K562 (cell line): Measurements from ENCODE around the gene RPL38. TPM values are rescaled to one million over a fixed set of nuclear protein-coding genes. Genes with fewer than 3 reads are reported as not detected.

Experiments used
- ATAC-seq: fragments of 200-7000 bp; cut with Tn5 transposase; 3 replicates; pipeline ENCODE4 v1.9.1; 2020; ENCODE audit warnings: moderate library complexity
- BruUV-seq: library from RNA; stranded (reverse); fragments of 400-500 nt; replicated peaks from 2 replicates; lab custom pipeline; 2021; lab: Mats Ljungman, UMichigan
- CTCF ChIA-PET: fragments of 300-600 bp; formaldehyde crosslinking; extraction: SDS; loops from one replicate; lab custom pipeline; 2021; ENCODE audit warnings: low intra/inter-chr PET ratio; lab: Yijun Ruan, JAX
- POLR2A ChIA-PET: fragments of 300-600, 350-650 bp; sonication (Branson Sonifier 250); formaldehyde crosslinking; extraction: SDS; loops from one replicate; lab custom pipeline; 2021; ENCODE audit warnings: antibody characterized with exemption, inconsistent platforms; lab: Yijun Ruan, JAX
- DNase-seq, 4 experiments: peaks; one replicate each; pipeline versions ENCODE4 v3.0.0 to v3.0.0-alpha.2; 2011 to 2018; ENCODE audit warnings: low spot score in 3 of 4, mixed read lengths in 3 of 4; ENCODE audit errors: extremely low read depth in 1 of 4
- FAIRE-seq: peaks from 2 replicates; lab custom pipeline; 2011; peaks lifted over from hg19 to GRCh38; lab: Jason Lieb, UNC
- H2AFZ ChIP-seq: 2 replicates; pipeline ENCODE4 v1.6.0; 2011; ENCODE audit warnings: low read depth, low read length, control low read depth, inconsistent platforms
- H3K27ac ChIP-seq: fragments of 200-600 bp; 3 replicates; pipeline ENCODE4 v1.8.0; 2011; ENCODE audit warnings: low read depth, mild to moderate bottlenecking, control low read depth, inconsistent platforms, low read length, moderate library complexity, mixed read lengths; ENCODE audit errors: extremely low read depth
- H3K27me3 ChIP-seq, 2 experiments: fragments of 300-600 bp in 1 of 2; 2 replicates in 1 of 2; 3 replicates in 1 of 2; pipeline versions ENCODE4 v1.6.0 to v1.8.0; 2011; ENCODE audit warnings: inconsistent platforms in 2 of 2, low read length in 2 of 2, mild to moderate bottlenecking in 1 of 2, mixed read lengths in 1 of 2, moderate library complexity in 1 of 2; ENCODE audit not compliant: control insufficient read depth in 2 of 2, insufficient read depth in 2 of 2
- H3K36me3 ChIP-seq: fragments of 300-600 bp; 3 replicates; pipeline ENCODE4 v1.8.0; 2011; ENCODE audit warnings: mild to moderate bottlenecking, low read length, inconsistent platforms; ENCODE audit not compliant: control insufficient read depth, insufficient read depth
- H3K4me1 ChIP-seq, 2 experiments: fragments of 200-600 bp in 1 of 2; replicated peaks in 1 of 2; 2 replicates in 1 of 2; 3 replicates in 1 of 2; pipeline versions ENCODE4 v1.5.1 to v1.8.0; 2011; ENCODE audit warnings: inconsistent platforms in 2 of 2, low read length in 2 of 2, mild to moderate bottlenecking in 1 of 2, mixed read lengths in 1 of 2, moderate library complexity in 1 of 2; ENCODE audit not compliant: control insufficient read depth in 2 of 2, insufficient read depth in 2 of 2
- H3K4me2 ChIP-seq: 2 replicates; pipeline ENCODE4 v1.6.1; 2011; ENCODE audit warnings: low read length, control low read depth, inconsistent platforms, mixed read lengths; ENCODE audit not compliant: insufficient read depth
- H3K4me3 ChIP-seq: fragments of 200-600 bp; sonication (generic), shearing (Covaris generic); 2 replicates; pipeline ENCODE4 v1.5.1; 2016; ENCODE audit warnings: control low read depth, inconsistent platforms
- H3K79me2 ChIP-seq: fragments of 200-600 bp; 3 replicates; pipeline ENCODE4 v1.8.0; 2011; ENCODE audit warnings: low read length, inconsistent platforms; ENCODE audit not compliant: control insufficient read depth, insufficient read depth
- H3K9ac ChIP-seq, 2 experiments: 2 replicates each; pipeline versions ENCODE4 v1.6.0 to v1.6.1; 2011; ENCODE audit warnings: low read depth in 2 of 2, low read length in 2 of 2, control low read depth in 1 of 2, inconsistent platforms in 1 of 2, mild to moderate bottlenecking in 1 of 2, mixed read lengths in 1 of 2; ENCODE audit not compliant: insufficient read depth in 1 of 2
- H3K9me1 ChIP-seq: one replicate; pipeline ENCODE4 v1.6.0; 2011; ENCODE audit warnings: inconsistent platforms, mild to moderate bottlenecking, low read length, moderate library complexity; ENCODE audit not compliant: control insufficient read depth, insufficient read depth
- H3K9me3 ChIP-seq: replicated peaks from 2 replicates; pipeline ENCODE4 v1.5.1; 2011; ENCODE audit warnings: low read depth, low read length, inconsistent platforms; ENCODE audit not compliant: control insufficient read depth, insufficient read depth
- H4K20me1 ChIP-seq: replicated peaks from 2 replicates; pipeline ENCODE4 v1.6.1; 2011; ENCODE audit warnings: low read length, inconsistent platforms, mixed read lengths; ENCODE audit not compliant: control insufficient read depth, insufficient read depth
- ETS2 ChIP-seq: IDR thresholded peaks from 2 replicates; pipeline ENCODE4 v1.6.1; 2016; ENCODE audit warnings: borderline replicate concordance, missing genetic modification characterization, mild to moderate bottlenecking, moderate library complexity, missing compliant biosample characterization; ENCODE audit not compliant: poor library complexity, severe bottlenecking
- FOXP1 ChIP-seq: sonication (generic); formaldehyde crosslinking; IDR thresholded peaks from 2 replicates; pipeline ENCODE4 v1.8.0; 2022; ENCODE audit warnings: mild to moderate bottlenecking, missing genetic modification reagents
- PHF21A ChIP-seq: fragments of 450-650 bp; IDR thresholded peaks from 2 replicates; pipeline ENCODE4 v1.6.1; 2017; ENCODE audit warnings: low read depth, borderline replicate concordance
- PRDM10 ChIP-seq: fragments of 450-650 bp; IDR thresholded peaks from 2 replicates; pipeline ENCODE4 v1.6.1; 2018; ENCODE audit not compliant: partially characterized antibody
- WGBS: fragments of 100-300 bp; shearing (Covaris generic); methylation state at CpG from one replicate; pipeline ENCODE4 v1.1.6; 2016; ENCODE audit warnings: low coverage, mixed read lengths; ENCODE audit not compliant: insufficient coverage; ENCODE audit errors: missing lambda C conversion rate; 5-methylcytosine and 5-hydroxymethylcytosine counted together
- in situ Hi-C: fragments of 300-500 bp; cut with MboI; formaldehyde crosslinking; loops from 4 replicates; pipeline ENCODE4 v1.15.0; 2018; ENCODE audit warnings: inconsistent platforms, mixed read lengths
- intact Hi-C: fragments of 100-400 bp; cut with micrococcal nuclease; formaldehyde crosslinking; loops from 2 replicates; pipeline ENCODE4 v1.14.2; 2022
- polyA plus RNA-seq, 8 experiments: library from polyadenylated mRNA; depleted of rRNA in 4 of 8; stranded (reverse) in 5 of 8; unstranded in 3 of 8; fragments of >200 nt; fragmentation: Nextera tagmentation in 2 of 8; fragmentation: Illumina TruSeq in 1 of 8; extraction: Ambion mirVana in 2 of 8; extraction: Trizol in 1 of 8; gene quantifications; 2 replicates each; pipeline versions ENCODE4 v1.2.1 to v1.2.3, GENCODE V29; 2011 to 2014; ENCODE audit warnings: inconsistent platforms in 1 of 8, missing spikeins in 1 of 8
- total RNA-seq, 7 experiments: library from RNA; depleted of rRNA in 6 of 7; stranded (reverse); fragments of >200 nt in 6 of 7; fragmentation: Illumina TruSeq in 2 of 7; extraction: Trizol in 2 of 7; gene quantifications; 2 replicates each; pipeline versions ENCODE4 v1.2.1 to v1.2.3, GENCODE V29; 2011 to 2021; ENCODE audit warnings: low replicate concordance in 1 of 7

The RPL38 gene
- total and polyA plus RNA-seq, 9 of the 15 experiments (the other 6 are each of a cell fraction or from before 2014, with no cell fraction given): 1,224 to 3,864 (median 1,939) TPM

GRCh38 chr17:74217888-74218287 lies 14.4 kb downstream of the RPL38 start:
- Histone ChIP-seq H3K9me1 (no peaks in the 10 kb centered on the region), H3K4me1 (peaks cover 9 to 23% of the 10 kb centered on the region in 2 experiments; a peak in 4 of 5 replicates), H3K4me2 (no peak overlapping the region), H3K9me3 (no peaks in the 10 kb centered on the region), H4K20me1 (peaks cover 4% of the 10 kb centered on the region; the same call in 1 of the 2 replicates), H3K4me3 (no peak overlapping the region), H3K27ac (no peak overlapping the region), H3K79me2 (no peaks in the 10 kb centered on the region), H2AFZ (no peak overlapping the region), H3K27me3 (no peaks in the 10 kb centered on the region), H3K36me3 (no peaks in the 10 kb centered on the region), H3K9ac (no peak overlapping the region; a peak in 1 of 4 replicates)
- POLR2A ChIA-PET: interaction anchor here (0.5 kb wide), 1 partner anchor 122 kb away, joined by 3 read pairs; no protein-coding TSS in a partner anchor
- FAIRE-seq (no peak), ATAC-seq (no peak), DNase-seq (no peak)
- WGBS: 75% methylated on average over 2 of the region's 2 CpGs
- CTCF ChIA-PET: no interaction called here
- no TSS peak for BruUV-seq
- TF ChIP-seq FOXP1 (CRISPR knock-in tag) (no peak), PRDM10 (no peak), PHF21A (no peak), ETS2 (tag) (no peak)
- in situ Hi-C loops (loop anchor here (5.0 kb wide), 1 partner anchor 64 kb away; no protein-coding TSS in a partner anchor), intact Hi-C loops (no loop called here)
